NOMO-1 treated with dmso at 0.1 percent for 144 hours (cell line): ENCODE results near the gene TFCP2L1.
"Not testable (repeated sequence)": the region's sequence is repeated elsewhere in the genome, so short reads cannot be mapped to it uniquely, and the experiment has no call there.

Experiments
- DNase-seq: peaks from one replicate; lab custom pipeline; 2025; ENCODE audit not compliant: unreplicated experiment; lab: John Stamatoyannopoulos, UW

The TFCP2L1 gene

GRCh38 chr2:121227381-121228144, 57.4 kb downstream of the TFCP2L1 start:
- DNase-seq: not testable (repeated sequence)

GRCh38 chr2:121225681-121226080, 59.3 kb downstream of the TFCP2L1 start:
- DNase-seq: not testable (repeated sequence)

GRCh38 chr2:121220995-121221394, 64.0 kb downstream of the TFCP2L1 start:
- DNase-seq: no peak

GRCh38 chr2:121219866-121220265, 65.1 kb downstream of the TFCP2L1 start:
- DNase-seq: no peak

GRCh38 chr2:121218386-121218938, 66.5 kb downstream of the TFCP2L1 start:
- DNase-seq: no peak

GRCh38 chr2:121217627-121218026, 67.4 kb downstream of the TFCP2L1 start:
- DNase-seq: no peak

- no peak for DNase-seq
Measured at GRCh38 chr2:121214296-121214695, 70.7 kb downstream of the TFCP2L1 start.

GRCh38 chr2:121213386-121213785, 71.6 kb downstream of the TFCP2L1 start:
- DNase-seq: no peak

- no peak for DNase-seq
Measured at GRCh38 chr2:121212661-121213325, 72.2 kb downstream of the TFCP2L1 start.

GRCh38 chr2:121211689-121212151, 73.3 kb downstream of the TFCP2L1 start:
- DNase-seq: no peak

GRCh38 chr2:121211251-121211650, 73.8 kb downstream of the TFCP2L1 start:
- DNase-seq: no peak

GRCh38 chr2:121210691-121211090, 74.3 kb downstream of the TFCP2L1 start:
- no peak for DNase-seq

GRCh38 chr2:121209014-121209610, 75.9 kb downstream of the TFCP2L1 start:
- DNase-seq: no peak

GRCh38 chr2:121207494-121207893, 77.5 kb downstream of the TFCP2L1 start:
- DNase-seq: no peak

GRCh38 chr2:121205321-121205942, 79.6 kb downstream of the TFCP2L1 start:
- DNase-seq: no peak

- DNase-seq: no peak
Measured at GRCh38 chr2:121203591-121204249, 81.3 kb downstream of the TFCP2L1 start.

- no peak for DNase-seq
Measured at GRCh38 chr2:121202541-121203310, 82.3 kb downstream of the TFCP2L1 start.

- no peak for DNase-seq
Measured at GRCh38 chr2:121201796-121202195, 83.2 kb downstream of the TFCP2L1 start.

GRCh38 chr2:121200419-121201315, 84.3 kb downstream of the TFCP2L1 start:
- no peak for DNase-seq
